Endothelial cell (in vitro differentiated cells): ENCODE measurements around the gene TMPRSS12. TPM values are rescaled to one million over a fixed set of nuclear protein-coding genes. Genes with fewer than 3 reads are reported as not detected.
"Not testable (repeated sequence)": the region's sequence is repeated elsewhere in the genome, so short reads cannot be mapped to it uniquely, and the experiment has no call there.

Experiments used
- DNase-seq: peaks from one replicate; pipeline ENCODE4 v3.0.0; 2021; ENCODE audit warnings: low spot score
- H3K27ac Mint-ChIP-seq: one replicate; pipeline ENCODE4 v1.8.0; 2021; ENCODE audit warnings: mixed read lengths, inconsistent platforms; ENCODE audit not compliant: unreplicated experiment
- H3K27me3 Mint-ChIP-seq: one replicate; pipeline ENCODE4 v1.8.0; 2021; ENCODE audit warnings: mild to moderate bottlenecking, moderate library complexity, mixed read lengths, inconsistent platforms; ENCODE audit not compliant: unreplicated experiment
- H3K36me3 Mint-ChIP-seq: one replicate; pipeline ENCODE4 v1.8.0; 2021; ENCODE audit warnings: mild to moderate bottlenecking, low read depth, mixed read lengths, inconsistent platforms; ENCODE audit not compliant: unreplicated experiment
- H3K4me1 Mint-ChIP-seq: one replicate; pipeline ENCODE4 v1.8.0; 2021; ENCODE audit warnings: mild to moderate bottlenecking, mixed read lengths, inconsistent platforms; ENCODE audit not compliant: unreplicated experiment
- H3K4me3 Mint-ChIP-seq: one replicate; pipeline ENCODE4 v1.8.0; 2021; ENCODE audit warnings: mild to moderate bottlenecking, mixed read lengths, inconsistent platforms; ENCODE audit not compliant: unreplicated experiment
- H3K9me3 Mint-ChIP-seq: one replicate; pipeline ENCODE4 v1.8.0; 2021; ENCODE audit warnings: mixed read lengths, inconsistent platforms; ENCODE audit not compliant: unreplicated experiment
- total RNA-seq: library from RNA; stranded (reverse); fragmentation: NEBNext Ultra II Directional; extraction: Animal tissue kit (Norgen Biotek cat#: 25700); gene quantifications from one replicate; pipeline ENCODE4 v1.2.1, GENCODE V29; 2021; ENCODE audit not compliant: unreplicated experiment
- TF ChIP-seq, protein P1 (sequence below): fragments of 200-600 bp; sonication (generic); IDR thresholded peaks from one replicate; pipeline ENCODE4 v1.5.0; 2021; ENCODE audit warnings: antibody characterized with exemption; ENCODE audit not compliant: unreplicated experiment

The TMPRSS12 gene
- total RNA-seq, 1 donor from 2014 or later: not detected

DNA sequence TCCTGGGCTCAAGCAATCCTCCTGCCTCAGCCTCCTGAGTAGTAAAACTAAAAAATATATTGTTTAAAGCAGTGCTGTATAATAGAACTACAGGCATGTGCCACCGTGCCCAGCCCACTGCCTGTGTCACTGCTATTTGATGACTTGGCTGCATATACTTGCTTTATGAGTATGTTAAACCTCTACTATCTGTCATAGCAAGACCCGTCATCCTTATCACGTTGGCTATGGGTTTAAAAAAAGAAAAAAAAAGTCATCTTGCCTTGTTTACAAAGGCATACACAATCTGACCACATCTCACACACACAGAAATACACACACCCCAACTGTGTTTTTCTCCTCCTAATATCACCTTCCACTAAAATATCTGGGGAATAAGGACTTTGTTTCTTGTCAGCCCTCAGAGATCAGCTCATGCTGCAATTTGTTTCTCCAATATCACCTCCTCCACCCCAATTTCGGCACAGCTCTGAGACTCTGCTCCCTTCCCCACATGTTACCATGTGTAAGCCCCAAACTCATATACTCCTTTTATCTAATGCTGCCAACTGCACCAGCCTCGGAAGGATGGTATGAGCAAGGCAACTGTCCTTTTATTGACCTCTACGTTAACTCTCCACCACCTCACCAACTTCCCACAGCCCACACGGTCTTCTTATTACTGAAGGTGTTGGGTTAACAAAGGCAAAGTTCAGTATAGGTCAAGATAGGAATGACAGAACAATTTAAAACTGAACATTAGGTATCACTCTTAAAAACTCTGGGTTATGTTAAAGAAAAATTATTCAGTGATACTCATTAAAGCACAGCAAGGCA lies 802 bp upstream of the TMPRSS12 start:
- no peak overlapping the region for H3K4me3 Mint-ChIP-seq
- TF ChIP-seq, protein P1, sequence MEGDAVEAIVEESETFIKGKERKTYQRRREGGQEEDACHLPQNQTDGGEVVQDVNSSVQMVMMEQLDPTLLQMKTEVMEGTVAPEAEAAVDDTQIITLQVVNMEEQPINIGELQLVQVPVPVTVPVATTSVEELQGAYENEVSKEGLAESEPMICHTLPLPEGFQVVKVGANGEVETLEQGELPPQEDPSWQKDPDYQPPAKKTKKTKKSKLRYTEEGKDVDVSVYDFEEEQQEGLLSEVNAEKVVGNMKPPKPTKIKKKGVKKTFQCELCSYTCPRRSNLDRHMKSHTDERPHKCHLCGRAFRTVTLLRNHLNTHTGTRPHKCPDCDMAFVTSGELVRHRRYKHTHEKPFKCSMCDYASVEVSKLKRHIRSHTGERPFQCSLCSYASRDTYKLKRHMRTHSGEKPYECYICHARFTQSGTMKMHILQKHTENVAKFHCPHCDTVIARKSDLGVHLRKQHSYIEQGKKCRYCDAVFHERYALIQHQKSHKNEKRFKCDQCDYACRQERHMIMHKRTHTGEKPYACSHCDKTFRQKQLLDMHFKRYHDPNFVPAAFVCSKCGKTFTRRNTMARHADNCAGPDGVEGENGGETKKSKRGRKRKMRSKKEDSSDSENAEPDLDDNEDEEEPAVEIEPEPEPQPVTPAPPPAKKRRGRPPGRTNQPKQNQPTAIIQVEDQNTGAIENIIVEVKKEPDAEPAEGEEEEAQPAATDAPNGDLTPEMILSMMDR: no peak
- no peak overlapping the region for H3K27ac Mint-ChIP-seq

DNA sequence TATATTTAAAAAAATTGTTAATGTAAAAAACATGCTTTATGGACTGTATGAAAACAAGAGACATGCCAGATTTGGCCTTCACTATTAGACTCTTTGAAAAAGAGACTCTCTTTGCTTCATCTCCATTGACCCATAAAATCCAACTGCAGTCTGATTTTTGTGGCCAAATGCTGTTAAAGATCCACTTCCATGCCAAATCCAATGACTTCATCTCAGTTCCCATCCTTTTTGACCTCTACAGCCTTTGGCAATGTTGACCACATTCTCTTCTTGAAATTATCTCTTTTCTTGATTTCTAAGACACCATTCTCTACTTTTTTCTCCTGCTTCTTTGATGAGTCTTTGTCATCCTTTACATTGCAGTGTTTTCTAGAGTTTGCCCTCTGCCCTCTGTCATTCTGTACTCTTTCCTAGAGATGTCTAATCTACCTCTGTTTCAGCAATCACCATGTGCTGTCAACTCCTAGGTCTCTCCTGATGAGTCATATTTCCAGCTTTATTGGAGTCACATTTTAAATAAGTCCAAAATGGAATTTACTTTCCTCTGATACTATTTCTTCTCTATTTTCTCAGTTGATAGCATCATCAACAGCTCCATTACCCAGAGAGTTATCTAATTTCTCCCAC lies 2.4 kb downstream of the TMPRSS12 start:
- Mint-ChIP-seq H3K27ac (no peak overlapping the region), H3K4me3 (no peak overlapping the region), H3K36me3 (peaks cover 6% of the 10 kb centered on the region), H3K9me3 (peaks cover 5% of the 10 kb centered on the region), H3K27me3 (no peaks in the 10 kb centered on the region), H3K4me1 (no peaks in the 10 kb centered on the region)
- no peak for DNase-seq
- TF ChIP-seq, protein P1: no peak

More for the DNA sequence above, 802 bp upstream of the TMPRSS12 start:
- Mint-ChIP-seq H3K9me3 (peaks cover 5% of the 10 kb centered on the region), H3K36me3 (peaks cover 6% of the 10 kb centered on the region), H3K4me1 (no peaks in the 10 kb centered on the region), H3K27me3 (no peaks in the 10 kb centered on the region)
- DNase-seq: no peak

DNA sequence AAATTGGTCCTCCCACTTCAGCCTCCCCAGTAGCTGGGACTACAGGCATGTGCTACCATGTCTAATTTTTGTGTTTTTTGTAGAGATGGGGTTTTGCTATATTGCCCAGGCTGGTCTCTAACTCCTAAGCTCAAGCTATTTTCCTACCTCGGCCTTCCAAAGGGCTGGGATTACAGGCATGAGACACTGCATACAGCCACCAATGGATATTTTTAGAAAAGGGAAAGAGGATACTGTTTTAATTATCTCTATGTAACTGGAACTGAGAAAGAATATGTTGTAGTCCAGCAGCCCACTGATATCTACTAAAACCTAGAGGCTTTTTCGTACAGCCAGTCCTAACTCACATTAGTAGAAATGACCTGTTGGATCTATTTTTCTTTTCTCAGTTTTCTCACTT lies 6.2 kb downstream of the TMPRSS12 start:
- no peak for DNase-seq
- TF ChIP-seq, protein P1: no peak
- Mint-ChIP-seq H3K27me3 (no peaks in the 10 kb centered on the region), H3K36me3 (no peaks in the 10 kb centered on the region), H3K27ac (no peak overlapping the region), H3K9me3 (no peaks in the 10 kb centered on the region), H3K4me3 (no peak overlapping the region), H3K4me1 (no peaks in the 10 kb centered on the region)

DNA sequence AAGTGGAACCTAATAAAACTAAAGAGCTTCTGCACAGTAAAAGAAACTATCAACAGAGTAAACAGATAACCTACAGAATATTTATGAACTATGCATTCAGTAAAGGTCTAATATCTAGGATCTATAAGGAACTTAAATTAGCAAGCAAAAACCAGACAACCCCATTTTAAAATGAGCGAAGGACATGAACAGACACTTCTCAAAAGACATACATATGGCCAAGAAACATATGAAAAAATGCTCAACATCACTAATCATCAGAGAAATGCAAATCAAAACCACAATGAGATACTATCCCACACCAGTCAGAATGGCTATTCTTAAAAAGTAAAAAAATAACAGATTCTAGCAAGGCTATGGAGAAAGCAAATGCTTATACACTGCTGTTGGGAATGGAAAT lies 12.5 kb downstream of the TMPRSS12 start:
- H3K4me1 Mint-ChIP-seq: not testable (repeated sequence)

DNA sequence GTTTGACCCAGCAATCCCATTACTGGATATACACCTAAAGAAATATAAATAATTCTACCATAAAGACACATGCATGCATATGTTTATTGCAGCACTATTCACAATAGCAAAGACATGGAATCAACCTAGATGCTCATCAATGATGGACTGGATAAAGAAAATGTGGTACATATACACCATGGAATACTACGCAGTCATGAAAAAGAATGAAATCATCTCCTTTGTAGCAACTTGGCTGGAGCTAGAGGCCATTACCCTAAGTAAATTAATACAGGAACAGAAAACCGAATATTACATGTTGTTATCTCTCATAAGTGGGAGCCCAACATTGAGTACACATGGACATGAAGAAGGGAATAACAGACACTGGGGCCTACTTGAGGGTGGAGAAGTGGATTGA lies 13.0 kb downstream of the TMPRSS12 start:
- not testable (repeated sequence) for H3K9me3 Mint-ChIP-seq, DNase-seq, H3K36me3 Mint-ChIP-seq, H3K27me3 Mint-ChIP-seq, H3K4me1 Mint-ChIP-seq, H3K27ac Mint-ChIP-seq, H3K4me3 Mint-ChIP-seq

More for the DNA sequence above, 12.5 kb downstream of the TMPRSS12 start:
- H3K27ac Mint-ChIP-seq, H3K36me3 Mint-ChIP-seq, H3K9me3 Mint-ChIP-seq, H3K27me3 Mint-ChIP-seq, DNase-seq, H3K4me3 Mint-ChIP-seq: not testable (repeated sequence)
